HEK293T (cell line): ENCODE measurements around the gene MSLN.

Source experiments
- HDGF ChIP-seq: fragments of 450-650 bp; IDR thresholded peaks from 2 replicates; pipeline ENCODE4 v1.6.1; 2017; ENCODE audit warnings: antibody characterized with exemption, borderline replicate concordance
- TARDBP ChIP-seq: fragments of 450-650 bp; IDR thresholded peaks from 2 replicates; pipeline ENCODE4 v1.6.1; 2016

GRCh38 chr16:785563-786535 lies 25.3 kb downstream of the MSLN start:
- TF ChIP-seq TARDBP, result no peak
- TF ChIP-seq HDGF, result no peak
